Osteocyte (in vitro differentiated cells): ENCODE results near the gene MCM3. TPM values are rescaled to one million over a fixed set of nuclear protein-coding genes. Genes with fewer than 3 reads are reported as not detected.

ENCODE experiments used
- DNase-seq: peaks from one replicate; pipeline ENCODE4 v3.0.0; 2021; ENCODE audit warnings: mixed read lengths; ENCODE audit not compliant: unreplicated experiment; ENCODE audit errors: extremely low spot score
- H3K27ac Mint-ChIP-seq: one replicate; pipeline ENCODE4 v1.8.0; 2021; ENCODE audit warnings: mild to moderate bottlenecking, mixed read lengths; ENCODE audit not compliant: unreplicated experiment
- H3K27me3 Mint-ChIP-seq: one replicate; pipeline ENCODE4 v1.8.0; 2021; ENCODE audit warnings: mixed read lengths; ENCODE audit not compliant: unreplicated experiment
- H3K36me3 Mint-ChIP-seq: one replicate; pipeline ENCODE4 v1.8.0; 2021; ENCODE audit warnings: mixed read lengths; ENCODE audit not compliant: unreplicated experiment
- H3K4me1 Mint-ChIP-seq: one replicate; pipeline ENCODE4 v1.8.0; 2021; ENCODE audit warnings: mixed read lengths; ENCODE audit not compliant: unreplicated experiment
- H3K4me3 Mint-ChIP-seq: one replicate; pipeline ENCODE4 v1.8.0; 2021; ENCODE audit warnings: mild to moderate bottlenecking, moderate library complexity, mixed read lengths; ENCODE audit not compliant: unreplicated experiment
- H3K9me3 Mint-ChIP-seq: one replicate; pipeline ENCODE4 v1.8.0; 2021; ENCODE audit warnings: mixed read lengths; ENCODE audit not compliant: unreplicated experiment
- total RNA-seq: library from RNA; stranded (reverse); gene quantifications from 2 replicates; pipeline ENCODE4 v1.2.1, GENCODE V29; 2021
- TF ChIP-seq, protein P1 (sequence below): fragments of 200-600 bp; sonication (generic); IDR thresholded peaks from 2 replicates; pipeline ENCODE4 v1.5.0; 2021; ENCODE audit warnings: antibody characterized with exemption, mild to moderate bottlenecking, moderate library complexity

The MCM3 gene
- total RNA-seq, 1 donor from 2014 or later, result 32.6 TPM

DNA sequence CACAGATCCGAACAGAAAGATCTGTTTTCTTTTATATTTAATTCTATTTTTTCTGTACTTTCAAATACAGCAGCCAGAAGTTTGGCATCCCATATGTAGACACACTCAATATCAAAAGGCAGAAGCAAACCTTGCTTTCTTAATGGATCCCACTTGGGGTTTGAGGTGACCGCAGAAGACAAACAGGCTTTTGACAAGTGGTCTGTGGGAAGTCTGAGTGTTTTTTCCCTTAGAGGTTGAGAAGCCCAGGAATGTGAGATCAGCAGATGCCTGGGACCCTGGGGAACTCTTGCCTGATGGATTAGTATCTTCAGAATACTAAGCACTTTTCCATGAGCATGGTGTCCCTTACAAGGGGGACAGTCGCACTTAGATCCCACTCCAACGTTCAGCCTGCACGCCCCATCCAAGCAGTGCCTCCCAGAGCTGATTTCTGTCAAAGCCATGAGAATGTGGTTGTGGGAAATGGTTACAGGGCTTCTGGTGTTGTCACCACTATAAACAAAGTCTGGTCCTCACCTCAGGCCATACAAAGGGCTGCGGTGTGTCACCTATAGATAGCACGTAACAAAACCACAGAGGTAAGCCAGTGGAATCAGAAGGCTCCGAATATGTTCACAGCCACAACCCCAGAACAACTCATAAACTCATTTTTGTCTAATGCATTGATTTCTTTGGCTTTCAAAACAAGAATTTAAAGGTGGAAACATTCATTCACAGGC lies 53.0 kb downstream of the MCM3 start:
- H3K4me3 Mint-ChIP-seq, result no peak overlapping the region
- H3K9me3 Mint-ChIP-seq, result no peaks in the 10 kb centered on the region
- peaks cover 39% of the 10 kb centered on the region for H3K27me3 Mint-ChIP-seq
- no peaks in the 10 kb centered on the region for H3K36me3 Mint-ChIP-seq
- no peak overlapping the region for H3K27ac Mint-ChIP-seq
- no peak for DNase-seq
- H3K4me1 Mint-ChIP-seq, result no peaks in the 10 kb centered on the region
- TF ChIP-seq, protein P1, sequence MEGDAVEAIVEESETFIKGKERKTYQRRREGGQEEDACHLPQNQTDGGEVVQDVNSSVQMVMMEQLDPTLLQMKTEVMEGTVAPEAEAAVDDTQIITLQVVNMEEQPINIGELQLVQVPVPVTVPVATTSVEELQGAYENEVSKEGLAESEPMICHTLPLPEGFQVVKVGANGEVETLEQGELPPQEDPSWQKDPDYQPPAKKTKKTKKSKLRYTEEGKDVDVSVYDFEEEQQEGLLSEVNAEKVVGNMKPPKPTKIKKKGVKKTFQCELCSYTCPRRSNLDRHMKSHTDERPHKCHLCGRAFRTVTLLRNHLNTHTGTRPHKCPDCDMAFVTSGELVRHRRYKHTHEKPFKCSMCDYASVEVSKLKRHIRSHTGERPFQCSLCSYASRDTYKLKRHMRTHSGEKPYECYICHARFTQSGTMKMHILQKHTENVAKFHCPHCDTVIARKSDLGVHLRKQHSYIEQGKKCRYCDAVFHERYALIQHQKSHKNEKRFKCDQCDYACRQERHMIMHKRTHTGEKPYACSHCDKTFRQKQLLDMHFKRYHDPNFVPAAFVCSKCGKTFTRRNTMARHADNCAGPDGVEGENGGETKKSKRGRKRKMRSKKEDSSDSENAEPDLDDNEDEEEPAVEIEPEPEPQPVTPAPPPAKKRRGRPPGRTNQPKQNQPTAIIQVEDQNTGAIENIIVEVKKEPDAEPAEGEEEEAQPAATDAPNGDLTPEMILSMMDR, result no peak

DNA sequence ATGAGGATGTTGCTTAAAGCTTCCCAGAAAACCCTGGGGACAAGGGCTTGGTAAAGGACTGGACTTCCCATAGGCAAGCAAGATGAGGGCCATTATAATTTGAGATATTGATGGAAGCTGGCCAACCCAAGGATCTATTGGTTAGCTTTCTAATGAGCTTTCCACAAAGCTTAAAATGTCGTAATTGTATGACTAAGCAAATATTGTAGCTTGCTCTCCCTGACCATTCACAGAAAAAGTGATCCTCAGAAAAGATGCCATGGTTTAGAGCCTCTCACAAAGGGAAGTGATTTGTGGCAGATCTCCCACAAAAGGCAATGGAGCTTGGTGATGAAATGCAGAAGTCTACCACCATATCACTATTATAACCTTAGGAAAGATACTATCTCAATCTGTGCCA lies 53.9 kb downstream of the MCM3 start:
- DNase-seq, result no peak
- Mint-ChIP-seq H3K9me3 (no peaks in the 10 kb centered on the region), H3K4me1 (no peaks in the 10 kb centered on the region), H3K27ac (no peak overlapping the region), H3K27me3 (peaks cover 35% of the 10 kb centered on the region), H3K4me3 (no peak overlapping the region), H3K36me3 (no peaks in the 10 kb centered on the region)
- TF ChIP-seq, protein P1, result no peak

DNA sequence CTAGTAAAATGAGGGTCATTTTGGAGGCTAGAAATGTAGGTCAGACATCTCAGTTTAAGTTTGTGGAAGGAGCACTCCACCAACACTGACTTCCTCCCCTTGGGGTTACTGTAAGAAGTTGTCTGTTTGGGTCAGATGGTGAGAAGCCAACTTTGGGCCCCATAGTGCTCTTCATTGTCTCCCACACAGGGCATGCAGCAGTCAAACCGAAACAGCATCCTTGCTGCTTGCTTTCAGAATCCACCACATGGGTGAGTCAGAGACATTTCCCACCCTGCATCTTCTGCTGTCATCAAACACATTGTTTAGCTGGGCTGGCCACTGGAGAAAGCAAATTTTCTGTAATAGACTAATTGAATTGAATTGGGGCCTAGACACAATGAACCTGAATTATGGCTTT lies 57.0 kb downstream of the MCM3 start:
- H3K36me3 Mint-ChIP-seq, result no peaks in the 10 kb centered on the region
- TF ChIP-seq, protein P1, result no peak
- no peaks in the 10 kb centered on the region for H3K4me1 Mint-ChIP-seq
- H3K9me3 Mint-ChIP-seq, result no peaks in the 10 kb centered on the region
- no peak for DNase-seq
- H3K27me3 Mint-ChIP-seq, result peaks cover 31% of the 10 kb centered on the region
- no peak overlapping the region for H3K27ac Mint-ChIP-seq
- H3K4me3 Mint-ChIP-seq, result no peak overlapping the region

DNA sequence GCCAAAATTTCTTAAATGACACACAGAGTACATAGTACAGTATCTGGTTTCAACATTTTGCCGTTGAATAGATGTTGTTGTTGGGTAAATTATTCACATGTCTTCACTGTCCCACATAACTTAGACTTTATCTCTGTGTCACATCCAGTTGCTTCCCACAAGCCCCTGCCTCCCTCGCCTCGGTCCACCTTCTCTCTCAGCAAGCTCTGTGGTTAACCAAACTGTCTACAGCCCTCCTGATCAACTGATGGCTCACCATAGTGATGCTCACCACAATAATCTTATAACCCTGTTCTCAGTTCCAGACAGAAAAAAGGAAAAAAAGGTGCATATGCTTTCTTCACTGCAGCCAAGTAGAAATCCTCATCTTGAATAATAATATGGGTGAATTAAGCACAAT lies 63.2 kb downstream of the MCM3 start:
- H3K9me3 Mint-ChIP-seq, result no peaks in the 10 kb centered on the region
- TF ChIP-seq, protein P1, result no peak
- peaks cover 34% of the 10 kb centered on the region for H3K27me3 Mint-ChIP-seq
- H3K4me1 Mint-ChIP-seq, result no peaks in the 10 kb centered on the region
- H3K27ac Mint-ChIP-seq, result no peak overlapping the region
- H3K4me3 Mint-ChIP-seq, result no peak overlapping the region
- DNase-seq, result no peak
- no peaks in the 10 kb centered on the region for H3K36me3 Mint-ChIP-seq

DNA sequence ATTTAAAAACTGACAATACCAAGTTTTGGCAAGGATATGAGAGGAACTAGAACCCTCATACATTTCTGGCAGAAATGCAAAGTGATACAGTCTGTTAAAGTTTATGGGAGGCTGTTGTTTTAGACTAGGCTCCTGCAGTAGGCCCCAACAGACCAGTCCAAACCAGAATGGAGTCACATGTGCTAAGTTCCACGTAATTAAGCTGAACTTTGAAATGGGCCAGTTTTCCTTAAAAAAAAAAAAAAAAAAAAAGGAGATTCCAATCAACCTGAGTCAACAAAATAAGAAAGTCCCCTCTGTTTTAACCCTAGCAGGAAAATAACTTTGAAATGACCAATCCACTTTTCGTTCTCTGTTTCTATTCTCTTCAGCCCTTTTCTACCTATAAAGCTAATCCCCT lies 66.8 kb downstream of the MCM3 start:
- Mint-ChIP-seq H3K4me3 (no peak overlapping the region), H3K36me3 (no peaks in the 10 kb centered on the region), H3K9me3 (no peaks in the 10 kb centered on the region), H3K4me1 (no peaks in the 10 kb centered on the region), H3K27ac (no peak overlapping the region), H3K27me3 (peaks cover 18% of the 10 kb centered on the region)
- TF ChIP-seq, protein P1, result no peak
- DNase-seq, result no peak
